HepG2 (cell line): Measurements from ENCODE around the gene MRFAP1. TPM values are rescaled to one million over a fixed set of nuclear protein-coding genes. Genes with fewer than 3 reads are reported as not detected.

Source experiments
- AHDC1 ChIP-seq: sonication (generic); formaldehyde crosslinking; IDR thresholded peaks from 2 replicates; pipeline ENCODE4 v1.5.1; 2020; ENCODE audit warnings: mild to moderate bottlenecking, missing genetic modification reagents, borderline replicate concordance
- AKAP8 ChIP-seq: sonication (generic); formaldehyde crosslinking; IDR thresholded peaks from 2 replicates; pipeline ENCODE4 v1.5.1; 2020; ENCODE audit warnings: mild to moderate bottlenecking, missing genetic modification reagents
- ATF6 ChIP-seq: sonication (generic); formaldehyde crosslinking; conservative IDR thresholded peaks from 2 replicates; pipeline ENCODE4 v1.4.0; 2020; ENCODE audit warnings: missing genetic modification reagents
- FOXA1 ChIP-seq, 2 experiments: fragments of 450-650 bp in 1 of 2; sonication (generic) in 1 of 2; formaldehyde crosslinking in 1 of 2; IDR thresholded peaks; 2 replicates each; pipeline versions ENCODE4 v1.4.0 to v1.6.1; 2016 to 2020; ENCODE audit warnings: missing genetic modification reagents in 1 of 2
- KMT2A ChIP-seq: sonication (generic); formaldehyde crosslinking; IDR thresholded peaks from 2 replicates; pipeline ENCODE4 v1.4.0; 2020; ENCODE audit warnings: missing genetic modification reagents
- MEF2D ChIP-seq: sonication (generic); formaldehyde crosslinking; IDR thresholded peaks from 2 replicates; pipeline ENCODE4 v1.5.1; 2020; ENCODE audit warnings: mild to moderate bottlenecking, missing genetic modification reagents
- ZBTB38 ChIP-seq: sonication (generic); formaldehyde crosslinking; IDR thresholded peaks from 2 replicates; pipeline ENCODE4 v1.5.1; 2020; ENCODE audit warnings: mild to moderate bottlenecking, missing genetic modification reagents
- ZFP90 ChIP-seq: sonication (generic); formaldehyde crosslinking; IDR thresholded peaks from 2 replicates; pipeline ENCODE4 v1.8.0; 2022; ENCODE audit warnings: missing genetic modification reagents, mild to moderate bottlenecking, inconsistent platforms, borderline replicate concordance
- ZNF180 ChIP-seq: sonication (generic); formaldehyde crosslinking; IDR thresholded peaks from 2 replicates; pipeline ENCODE4 v1.4.0; 2020; ENCODE audit warnings: low read depth, missing genetic modification reagents, borderline replicate concordance
- ZNF292 ChIP-seq: sonication (generic); formaldehyde crosslinking; IDR thresholded peaks from 2 replicates; pipeline ENCODE4 v1.8.1; 2022; ENCODE audit warnings: mild to moderate bottlenecking, low read depth, missing genetic modification reagents, borderline replicate concordance
- ZNF33A ChIP-seq: sonication (generic); formaldehyde crosslinking; IDR thresholded peaks from 2 replicates; pipeline ENCODE4 v1.5.1; 2020; ENCODE audit warnings: missing genetic modification reagents, mild to moderate bottlenecking, moderate library complexity, borderline replicate concordance
- ZNF382 ChIP-seq: sonication (generic); formaldehyde crosslinking; IDR thresholded peaks from 2 replicates; pipeline ENCODE4 v1.5.0; 2020; ENCODE audit warnings: missing genetic modification reagents, mild to moderate bottlenecking, borderline replicate concordance
- ZNF572 ChIP-seq: sonication (generic); formaldehyde crosslinking; IDR thresholded peaks from 2 replicates; pipeline ENCODE4 v1.5.1; 2020; ENCODE audit warnings: mild to moderate bottlenecking, missing genetic modification reagents
- ZNF691 ChIP-seq: sonication (generic); formaldehyde crosslinking; IDR thresholded peaks from 2 replicates; pipeline ENCODE4 v1.4.0; 2020; ENCODE audit warnings: missing genetic modification reagents, low read depth, mild to moderate bottlenecking, borderline replicate concordance
- ZNF770 ChIP-seq: sonication (generic); formaldehyde crosslinking; IDR thresholded peaks from 2 replicates; pipeline ENCODE4 v1.5.0; 2020; ENCODE audit warnings: mild to moderate bottlenecking, missing genetic modification reagents
- ZNF800 ChIP-seq: sonication (generic); formaldehyde crosslinking; IDR thresholded peaks from 2 replicates; pipeline ENCODE4 v1.4.0; 2020; ENCODE audit warnings: missing genetic modification reagents
- polyA plus RNA-seq, 8 experiments: library from polyadenylated mRNA; depleted of rRNA in 3 of 8; stranded (reverse) in 7 of 8; unstranded in 1 of 8; fragments of >200 nt; fragmentation: Illumina TruSeq in 4 of 8; extraction: Trizol in 4 of 8; gene quantifications; 2 replicates each; pipeline versions ENCODE4 v1.2.1 to v1.2.3, GENCODE V29; 2011 to 2016; ENCODE audit warnings: low read depth in 4 of 8, missing spikeins in 1 of 8, mixed read lengths in 1 of 8; ENCODE audit not compliant: insufficient read depth in 1 of 8
- total RNA-seq, 5 experiments: library from RNA; depleted of rRNA; stranded (reverse); fragments of >200 nt; fragmentation: Illumina TruSeq; extraction: Trizol; gene quantifications; 2 replicates each; pipeline ENCODE4 v1.2.3, GENCODE V29; 2016; ENCODE audit warnings: low read depth in 1 of 5

The MRFAP1 gene
- total and polyA plus RNA-seq, 2 of the 13 experiments (the other 11 are each of a cell fraction or from before 2014, with no cell fraction given) = 112 to 158 TPM

- TF ChIP-seq ZNF33A (CRISPR knock-in tag) = no peak
- peak; percentile 77; the same call in 1 of the 2 replicates for TF ChIP-seq ZNF292 (CRISPR knock-in tag)
- no peak for TF ChIP-seq ZNF800 (CRISPR knock-in tag)
- no peak for TF ChIP-seq ZFP90 (CRISPR knock-in tag)
- no peak for TF ChIP-seq ZNF770
- TF ChIP-seq ZNF180 = no peak
- TF ChIP-seq ZNF382 (CRISPR knock-in tag) = no peak
- TF ChIP-seq MEF2D (CRISPR knock-in tag) = 0 out of 2 replicates have a peak, but pooled peaks have one; percentile 36
- TF ChIP-seq AKAP8 (CRISPR knock-in tag) = 0 out of 2 replicates have a peak, but pooled peaks have one; percentile 49
- no peak for TF ChIP-seq ATF6
- TF ChIP-seq FOXA1 (IDR thresholded peaks at IDR 0.05) = no peak
- peak; percentile 36; the same call in 1 of the 2 replicates for TF ChIP-seq FOXA1 (CRISPR knock-in tag; IDR thresholded peaks at IDR 0.05)
- TF ChIP-seq ZNF691 = peak; percentile 20; the same call in 1 of the 2 replicates
- no peak for TF ChIP-seq ZNF572
- peak; percentile 73 for TF ChIP-seq ZBTB38 (CRISPR knock-in tag)
- no peak for TF ChIP-seq KMT2A (CRISPR knock-in tag)
- no peak for TF ChIP-seq AHDC1 (CRISPR knock-in tag)
Observed at GRCh38 chr4:6601661-6602250, 38.7 kb upstream of the MRFAP1 start (continued).
